ENCODE data around the gene STAG1. TPM values are rescaled to one million over a fixed set of nuclear protein-coding genes. Genes with fewer than 3 reads are reported as not detected.
"Not testable (repeated sequence)": the region's sequence is repeated elsewhere in the genome, so short reads cannot be mapped to it uniquely, and the experiment has no call there.

STAG1 gene
- polyA plus RNA-seq, 1 of the 3 experiments (the other 2 are of a cell fraction): 5.5 TPM

- H3F3A ChIP-seq (replicated peaks; ENCODE audit: insufficient read depth); H3K27ac ChIP-seq (ENCODE audit: low read depth in 2 of 2, low read length in 1 of 2); H3K9me2 ChIP-seq; H3K9me3 ChIP-seq; H2AFZ ChIP-seq (ENCODE audit: low read depth); H3K4me3 ChIP-seq (ENCODE audit: low read depth in 2 of 2, low read length in 1 of 2); H3K9ac ChIP-seq; DNase-seq; H3K79me2 ChIP-seq (ENCODE audit: insufficient read depth); CTCF ChIA-PET; POLR2A ChIA-PET; H3K4me1 ChIP-seq (ENCODE audit: control insufficient read depth in 1 of 2, insufficient read depth in 2 of 2, low read depth in 1 of 2, low read length in 1 of 2); H4K20me1 ChIP-seq (ENCODE audit: insufficient read depth); H3K4me2 ChIP-seq; H3K27me3 ChIP-seq (ENCODE audit: insufficient read depth): not testable (repeated sequence)
- H3K36me3 ChIP-seq (replicated peaks in 1 of 2; ENCODE audit: control insufficient read depth in 1 of 2, insufficient read depth in 2 of 2, low read length in 1 of 2): peaks cover 23 to 36% of the 10 kb centered on the region in 2 experiments
- WGBS (ENCODE audit: low lambda C conversion rate): 100% methylated on average over 3 of the region's 3 CpGs
These were observed 277.3 kb downstream of the STAG1 start for GRCh38 chr3:136474876-136475275.

GRCh38 chr3:136473716-136474326, 278.4 kb downstream of the STAG1 start:
- POLR2A ChIA-PET: no interaction called here
- CTCF ChIA-PET: interaction anchor here (1.1 kb wide), 1 partner anchor 82 kb away, joined by 3 read pairs; no protein-coding TSS in a partner anchor
- no peak overlapping the region for H3K4me2 ChIP-seq
- H3K27ac ChIP-seq (ENCODE audit: low read depth in 2 of 2, low read length in 1 of 2): no peak overlapping the region
- no peak overlapping the region for H2AFZ ChIP-seq (ENCODE audit: low read depth)
- no peaks in the 10 kb centered on the region for H3K79me2 ChIP-seq (ENCODE audit: insufficient read depth)
- TF ChIP-seq FOSL2 (IDR thresholded peaks at IDR 0.05; ENCODE audit: borderline replicate concordance, low read depth) (no peak), GATA2 (CRISPR knock-in tag; IDR thresholded peaks at IDR 0.05) (no peak), MXI1 (IDR thresholded peaks at IDR 0.05; ENCODE audit: low read depth, low read length) (no peak), EP300 (IDR thresholded peaks at IDR 0.05; ENCODE audit: borderline replicate concordance in 1 of 2, low read depth in 1 of 2, low read length in 1 of 2) (no peak), JUND (IDR thresholded peaks at IDR 0.05) (no peak), IRF3 (IDR thresholded peaks at IDR 0.05; ENCODE audit: low read depth, low read length) (no peak), REST (IDR thresholded peaks at IDR 0.05; ENCODE audit: low read depth, low read length) (no peak), MEF2A (IDR thresholded peaks at IDR 0.05; ENCODE audit: borderline replicate concordance, low read depth) (no peak), ZBTB33 (IDR thresholded peaks at IDR 0.05; ENCODE audit: borderline replicate concordance, low read depth) (no peak), TAF1 (IDR thresholded peaks at IDR 0.05; ENCODE audit: borderline replicate concordance, low read depth, low read length) (no peak), SMC3 (IDR thresholded peaks at IDR 0.05; ENCODE audit: low read depth, low read length) (no peak), TEAD4 (IDR thresholded peaks at IDR 0.05; ENCODE audit: borderline replicate concordance, insufficient read depth) (no peak), FOXJ3 (CRISPR knock-in tag; IDR thresholded peaks at IDR 0.05) (no peak), CTCF (IDR thresholded peaks at IDR 0.05) (no peak), MAX (IDR thresholded peaks at IDR 0.05; ENCODE audit: low read depth) (no peak), TCF12 (IDR thresholded peaks at IDR 0.05) (no peak), POLR2AphosphoS5 (IDR thresholded peaks at IDR 0.05; ENCODE audit: low read depth, low read length) (no peak), CHD2 (IDR thresholded peaks at IDR 0.05; ENCODE audit: low read length, partially characterized antibody) (no peak), RFX5 (IDR thresholded peaks at IDR 0.05; ENCODE audit: low read length) (no peak), GABPA (IDR thresholded peaks at IDR 0.05; ENCODE audit: low read depth) (no peak)
- no peaks in the 10 kb centered on the region for H3K9me3 ChIP-seq
- H3K4me3 ChIP-seq (ENCODE audit: low read depth in 2 of 2, low read length in 1 of 2): no peak overlapping the region
- H3K9me2 ChIP-seq: no peaks in the 10 kb centered on the region
- no peaks in the 10 kb centered on the region for H3K4me1 ChIP-seq (ENCODE audit: control insufficient read depth in 1 of 2, insufficient read depth in 2 of 2, low read depth in 1 of 2, low read length in 1 of 2)
- 97% methylated on average over 3 of the region's 3 CpGs for WGBS (ENCODE audit: low lambda C conversion rate)
- peaks cover 23 to 36% of the 10 kb centered on the region in 2 experiments for H3K36me3 ChIP-seq (replicated peaks in 1 of 2; ENCODE audit: control insufficient read depth in 1 of 2, insufficient read depth in 2 of 2, low read length in 1 of 2)
- no peaks in the 10 kb centered on the region for H3K27me3 ChIP-seq (ENCODE audit: insufficient read depth)
- no peaks in the 10 kb centered on the region for H4K20me1 ChIP-seq (ENCODE audit: insufficient read depth)
- H3F3A ChIP-seq (replicated peaks; ENCODE audit: insufficient read depth): peaks cover 10% of the 10 kb centered on the region
- DNase-seq: no peak
- H3K9ac ChIP-seq: no peak overlapping the region
